ENCODE measurements around the gene JADE1.
A peak's percentile ranks its signal among the peaks of the same experiment; 100 is the strongest.

JADE1 gene

DNA sequence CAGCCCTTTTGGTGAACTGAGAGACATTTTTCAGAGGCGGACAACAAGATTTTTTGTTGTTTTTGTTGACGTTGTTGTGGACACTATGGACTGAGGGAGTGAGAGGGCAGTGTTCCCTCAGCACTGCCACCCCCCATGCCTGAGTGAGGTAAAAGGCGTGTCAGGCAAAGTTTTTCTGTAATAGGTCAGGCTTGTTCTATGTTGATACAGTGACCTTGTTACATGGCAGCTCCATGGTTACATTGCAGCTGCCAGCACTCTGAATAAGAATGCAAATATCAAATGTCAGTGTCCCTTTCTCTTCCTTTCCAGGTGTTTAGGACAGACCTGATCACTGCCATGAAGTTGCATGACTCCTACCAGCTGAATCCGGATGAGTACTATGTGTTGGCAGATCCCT is 36.6 kb downstream of the JADE1 start:
- DNase-seq: no peak

- DNase-seq: no peak
These were observed 37.7 kb downstream of the JADE1 start for GRCh38 chr4:128847082-128847724.

DNA sequence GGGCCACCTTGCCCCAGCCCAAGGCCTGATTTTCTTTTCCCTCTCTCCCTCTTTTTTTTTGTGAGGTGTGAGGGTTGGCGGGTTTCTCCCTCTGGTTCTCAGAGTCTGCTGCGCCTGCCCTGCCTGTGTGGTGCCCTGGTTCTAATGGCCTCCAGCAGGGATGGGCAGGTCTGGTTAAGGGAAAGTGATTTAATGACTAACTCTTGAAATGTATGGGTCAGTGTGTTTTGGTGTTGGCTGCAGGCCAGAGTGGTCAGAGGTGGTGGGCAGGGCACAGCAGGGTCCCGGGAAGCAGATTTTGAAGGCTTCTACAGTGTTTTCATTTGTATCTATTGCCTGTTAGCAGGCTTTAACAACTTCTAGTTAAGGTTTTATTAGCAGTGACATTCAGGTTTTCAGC is 39.0 kb downstream of the JADE1 start:
- DNase-seq: no peak

- no peak for DNase-seq
These were observed 40.8 kb downstream of the JADE1 start for GRCh38 chr4:128850252-128850651.

DNA sequence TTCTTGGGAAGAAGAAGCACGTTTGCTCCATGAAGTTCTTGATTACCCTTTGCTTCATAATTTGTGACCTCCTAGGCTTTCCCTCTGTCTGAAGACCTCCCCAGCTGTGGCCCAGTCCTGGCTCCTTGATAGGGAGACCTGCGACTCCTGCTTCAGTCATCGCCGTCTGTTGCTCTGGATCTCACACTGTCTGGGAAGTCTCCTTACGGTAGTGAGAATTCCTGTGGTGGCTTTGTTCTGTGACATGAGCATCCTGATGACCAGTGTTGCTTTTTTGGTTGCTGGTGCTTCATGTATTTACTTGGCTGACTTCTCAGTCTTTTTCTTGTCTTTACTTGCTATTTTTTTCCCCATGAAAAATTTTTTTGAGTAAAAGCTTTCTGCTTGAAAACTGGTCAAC is 44.2 kb downstream of the JADE1 start:
- no peak for DNase-seq

GRCh38 chr4:128854433-128854832 is 44.9 kb downstream of the JADE1 start:
- DNase-seq: no peak

DNA sequence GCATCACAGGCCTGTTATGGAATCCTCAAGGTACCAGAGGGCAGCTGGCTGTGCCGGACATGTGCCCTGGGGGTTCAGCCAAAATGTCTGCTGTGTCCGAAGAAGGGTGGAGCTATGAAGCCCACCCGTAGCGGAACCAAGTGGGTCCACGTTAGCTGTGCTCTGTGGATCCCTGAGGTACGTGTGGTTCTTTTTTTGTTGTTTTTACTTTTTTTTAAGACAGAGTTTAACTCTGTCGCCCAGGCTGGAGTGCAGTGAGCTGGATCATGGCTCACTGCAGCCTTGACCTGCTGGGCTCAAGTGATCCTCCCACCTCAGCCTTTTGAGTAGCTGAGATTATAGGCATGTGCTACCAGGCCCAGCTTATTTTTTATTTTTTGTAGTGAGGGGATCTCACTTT is 46.1 kb downstream of the JADE1 start:
- DNase-seq: no peak

GRCh38 chr4:128856246-128856645 is 46.7 kb downstream of the JADE1 start:
- DNase-seq: no peak

GRCh38 chr4:128858879-128859671 is 49.6 kb downstream of the JADE1 start:
- no peak for DNase-seq

- DNase-seq: peak; percentile 5
These were observed 50.6 kb downstream of the JADE1 start for GRCh38 chr4:128859887-128860677.

DNA sequence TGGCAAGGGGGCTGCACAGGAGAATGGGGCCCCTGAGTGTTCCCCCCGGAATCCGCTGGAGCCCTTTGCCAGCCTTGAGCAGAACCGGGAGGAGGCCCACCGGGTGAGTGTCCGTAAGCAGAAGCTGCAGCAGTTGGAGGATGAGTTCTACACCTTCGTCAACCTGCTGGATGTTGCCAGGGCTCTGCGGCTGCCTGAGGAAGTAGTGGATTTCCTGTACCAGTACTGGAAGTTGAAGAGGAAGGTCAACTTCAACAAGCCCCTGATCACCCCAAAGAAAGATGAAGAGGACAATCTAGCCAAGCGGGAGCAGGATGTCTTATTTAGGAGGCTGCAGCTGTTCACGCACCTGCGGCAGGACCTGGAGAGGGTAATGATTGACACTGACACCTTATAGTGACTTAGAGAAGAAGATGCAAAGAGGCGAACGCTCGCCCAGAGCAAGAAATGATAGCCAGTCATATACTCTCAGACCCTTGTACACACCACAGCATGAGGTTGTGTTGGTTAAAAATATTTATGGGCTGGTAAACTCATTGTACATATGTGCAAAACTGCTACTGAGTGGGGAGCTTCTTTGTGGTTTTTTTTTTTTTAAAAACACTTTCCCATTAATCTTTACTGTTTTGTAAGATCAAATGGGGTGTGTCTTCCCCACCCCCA is 52.5 kb downstream of the JADE1 start:
- DNase-seq: no peak

DNA sequence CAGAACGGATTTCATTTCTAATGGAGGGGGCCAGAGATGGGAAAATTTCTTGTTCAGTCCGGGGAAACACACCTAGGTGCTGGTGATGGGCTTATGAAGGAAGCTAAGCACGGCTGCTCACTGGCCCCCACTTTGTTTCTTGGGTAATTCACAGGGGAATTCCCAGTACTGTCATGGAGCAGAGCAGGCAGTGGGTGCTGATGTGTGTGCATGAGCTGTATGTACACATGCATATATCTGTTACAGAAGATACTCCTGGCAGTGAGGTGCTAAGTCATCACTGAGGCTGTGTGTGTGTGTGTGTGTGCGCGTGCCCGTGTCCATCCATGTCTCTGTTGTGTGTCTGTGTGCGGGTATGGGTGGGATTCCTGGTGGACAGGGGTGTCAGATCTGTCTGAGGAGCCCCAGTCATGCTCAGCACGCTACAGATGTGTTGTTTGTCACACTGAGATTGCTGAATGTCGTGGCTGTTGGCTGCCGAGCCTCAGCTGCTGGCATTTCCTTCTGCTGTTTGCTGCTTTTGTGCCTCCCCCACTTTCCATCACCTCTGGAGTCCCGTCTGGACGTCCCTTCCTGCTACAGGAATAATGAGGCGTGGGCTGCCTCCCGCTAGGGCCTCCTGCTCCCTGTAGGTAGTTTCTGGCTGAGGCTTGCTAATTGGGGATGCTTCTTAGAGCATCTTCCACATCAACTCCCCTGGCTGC is 53.3 kb downstream of the JADE1 start:
- DNase-seq: no peak

DNA sequence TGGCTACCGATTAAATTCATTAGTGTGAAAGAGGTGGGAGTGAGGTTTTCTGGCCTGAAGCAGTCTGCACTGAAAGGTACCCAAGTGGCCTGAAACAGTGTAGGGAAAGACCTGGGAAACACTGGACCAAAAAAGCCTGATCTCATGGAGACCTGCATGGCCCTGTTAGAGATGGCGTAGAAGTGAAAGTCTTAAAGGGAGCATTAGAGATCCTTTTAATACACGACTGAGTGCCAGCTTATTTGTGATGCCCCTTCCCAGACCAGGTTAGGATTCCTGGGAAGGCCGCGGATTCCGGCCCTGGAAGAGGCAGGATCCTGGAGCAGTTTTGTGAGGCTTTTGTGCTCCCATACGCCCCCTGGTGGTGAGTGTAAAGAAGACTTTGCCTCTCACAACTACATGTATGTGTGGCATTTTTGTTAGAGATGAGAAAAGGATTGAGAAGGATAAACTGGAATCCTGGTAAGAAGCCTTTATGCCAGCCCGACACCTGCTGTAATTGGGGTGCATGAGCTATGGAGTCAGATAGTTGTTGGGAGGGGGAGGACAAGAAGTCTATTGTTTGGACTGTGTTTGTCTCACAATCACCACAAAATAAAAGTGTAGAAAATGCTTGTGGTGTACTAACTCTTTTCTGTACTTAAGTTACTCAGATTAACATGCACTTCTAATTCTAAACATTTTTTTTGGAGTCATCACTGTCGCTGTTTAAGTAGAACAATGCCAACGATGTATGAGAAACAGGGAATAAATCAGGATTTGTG is 54.0 kb downstream of the JADE1 start:
- DNase-seq: peak; percentile 77

GRCh38 chr4:128865132-128865531 is 55.6 kb downstream of the JADE1 start:
- no peak for DNase-seq

DNA sequence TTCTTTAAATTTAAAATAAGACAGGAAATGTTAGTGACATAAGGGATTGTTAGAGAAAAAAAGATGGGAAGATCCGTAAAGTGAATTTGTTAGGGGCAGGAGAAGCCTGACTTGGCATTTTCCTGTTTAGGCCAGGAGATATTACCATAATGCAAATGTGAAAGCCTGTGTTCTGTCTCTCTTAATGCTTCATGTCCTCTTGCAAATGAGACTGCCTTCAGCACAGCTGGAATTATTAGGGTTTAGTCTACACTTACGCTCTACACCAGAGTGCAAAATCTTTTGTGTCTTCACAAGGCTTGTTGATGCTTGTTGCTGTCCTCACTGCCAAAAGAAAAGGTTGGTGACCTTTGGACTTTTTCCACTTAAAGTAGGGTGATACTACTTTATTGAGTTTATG is 56.8 kb downstream of the JADE1 start:
- DNase-seq: no peak

- DNase-seq: no peak
These were observed 57.2 kb downstream of the JADE1 start for GRCh38 chr4:128866691-128867090.

DNA sequence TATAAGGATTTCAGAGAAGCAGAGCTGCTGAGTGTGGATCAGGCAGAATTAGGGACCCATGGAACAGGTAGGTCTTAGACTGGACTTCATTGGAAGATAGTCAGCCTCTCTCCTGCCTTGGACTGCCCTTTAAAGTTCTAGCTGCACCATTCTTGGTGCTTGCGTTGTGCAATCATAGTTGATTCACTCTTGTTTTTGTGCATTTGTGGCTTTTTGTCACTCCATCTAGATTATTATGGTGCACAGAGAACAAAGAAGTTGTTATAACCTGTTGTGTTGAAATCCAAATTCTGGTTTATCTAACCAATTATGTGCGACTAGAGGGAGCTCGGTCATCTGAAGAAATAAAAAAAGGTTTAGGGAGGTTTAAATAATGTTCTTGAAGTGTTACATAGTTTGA is 59.3 kb downstream of the JADE1 start:
- DNase-seq: no peak

DNA sequence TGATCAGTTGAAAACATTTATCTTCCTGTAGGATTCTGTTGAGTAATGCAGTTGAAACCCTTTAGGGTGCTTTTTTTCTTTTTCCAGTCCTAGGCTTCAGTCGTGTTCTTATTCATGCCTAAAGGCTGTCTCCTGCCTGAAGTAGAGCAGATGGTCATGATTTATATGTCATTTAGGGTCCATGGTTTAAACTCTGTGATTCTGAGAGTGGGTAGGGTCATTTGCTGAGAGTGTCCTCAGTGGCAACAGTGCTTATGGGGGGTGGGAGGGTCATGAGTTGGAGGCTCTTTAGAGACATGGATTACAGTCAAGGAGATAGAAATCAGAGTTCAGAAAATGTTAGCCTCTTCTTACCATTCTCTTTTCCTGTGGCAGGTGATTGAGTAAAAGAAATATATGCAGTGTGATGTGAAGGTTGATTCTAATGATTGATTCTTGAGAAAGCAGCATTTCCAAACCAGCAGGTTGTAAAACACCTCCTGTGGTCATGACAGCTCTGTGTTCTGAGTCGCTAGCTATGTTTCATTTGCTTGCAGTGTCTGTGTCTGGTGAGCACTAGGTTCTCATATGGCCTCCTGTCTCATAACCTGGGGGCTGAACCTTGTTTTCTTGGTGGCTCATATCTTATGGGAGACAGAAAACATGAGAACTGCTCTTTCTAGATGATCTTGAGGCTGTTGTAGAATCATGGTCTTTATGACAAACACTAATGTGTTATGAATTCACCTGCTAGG is 60.4 kb downstream of the JADE1 start:
- DNase-seq: no peak

DNA sequence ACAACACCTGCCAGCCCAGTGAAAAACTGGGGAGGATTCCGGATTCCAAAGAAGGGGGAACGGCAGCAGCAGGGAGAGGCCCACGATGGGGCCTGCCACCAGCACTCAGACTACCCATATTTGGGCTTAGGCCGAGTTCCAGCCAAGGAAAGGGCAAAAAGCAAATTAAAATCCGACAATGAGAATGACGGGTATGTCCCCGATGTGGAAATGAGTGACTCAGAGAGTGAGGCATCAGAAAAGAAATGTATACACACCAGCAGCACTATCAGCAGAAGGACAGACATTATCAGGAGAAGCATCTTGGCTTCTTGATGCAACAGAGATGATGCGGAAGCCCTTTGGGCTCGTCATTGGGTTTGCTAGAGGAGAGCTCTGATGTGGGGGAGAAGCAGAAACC is 62.4 kb downstream of the JADE1 start:
- no peak for DNase-seq

DNA sequence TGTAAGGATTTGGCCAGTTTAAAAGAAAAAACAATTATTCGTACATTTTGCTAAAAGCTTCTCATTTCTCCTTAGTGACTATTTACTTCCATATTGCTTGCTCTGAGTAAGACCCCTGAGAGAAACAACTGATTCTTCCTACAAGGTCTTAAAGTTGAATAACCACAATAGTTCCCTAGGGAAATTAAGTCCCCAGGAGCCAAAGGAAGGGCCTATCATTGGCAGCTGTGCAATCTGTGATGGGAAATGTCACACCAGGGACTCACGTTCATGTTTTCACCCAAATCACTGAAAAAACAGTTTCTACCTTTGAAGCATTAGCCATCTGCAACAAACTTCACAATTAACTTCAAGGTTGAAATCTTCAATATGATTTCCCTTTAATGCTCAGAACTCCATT is 66.7 kb downstream of the JADE1 start:
- no peak for DNase-seq

DNA sequence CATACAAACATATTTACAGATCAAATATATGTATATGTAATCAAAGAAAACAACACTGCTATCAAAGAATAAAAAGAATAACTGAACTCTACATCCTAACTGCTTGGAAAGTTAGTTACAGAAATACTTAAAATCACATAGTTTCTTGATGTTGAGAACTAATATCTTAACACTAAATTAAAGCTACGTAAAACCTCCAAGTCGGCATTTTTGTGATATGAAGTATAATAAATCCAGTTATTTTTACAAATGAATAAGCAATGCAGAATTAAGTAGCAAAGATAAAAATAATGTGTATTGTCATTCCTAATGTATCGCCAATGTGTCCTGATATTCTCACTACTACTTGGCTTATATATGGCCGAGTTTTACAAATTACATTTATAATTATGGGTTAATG is 68.4 kb downstream of the JADE1 start:
- no peak for DNase-seq

Data from midbrain (tissue), 1 donor.